ENCODE results near the gene SFTA2.

- TF ChIP-seq YY1 (IDR thresholded peaks at IDR 0.05; ENCODE audit: insufficient read depth, insufficient read length) (no peak), ZNF274 (IDR thresholded peaks at IDR 0.05; ENCODE audit: low read depth, low read length) (no peak)
Measured at GRCh38 chr6:30889496-30889885, 42.5 kb downstream of the SFTA2 start.

All from NT2/D1 (cell line).